GM20431 (cell line): ENCODE results near the gene CASKIN2.

ENCODE experiments used
- in situ Hi-C: fragments of 300-500 bp; cut with MseI, MboI; formaldehyde crosslinking; loops from one replicate; pipeline ENCODE4 v1.15.0; 2020; ENCODE audit warnings: low sequenced_read_pairs; ENCODE audit not compliant: unreplicated experiment

The CASKIN2 gene, protein sequence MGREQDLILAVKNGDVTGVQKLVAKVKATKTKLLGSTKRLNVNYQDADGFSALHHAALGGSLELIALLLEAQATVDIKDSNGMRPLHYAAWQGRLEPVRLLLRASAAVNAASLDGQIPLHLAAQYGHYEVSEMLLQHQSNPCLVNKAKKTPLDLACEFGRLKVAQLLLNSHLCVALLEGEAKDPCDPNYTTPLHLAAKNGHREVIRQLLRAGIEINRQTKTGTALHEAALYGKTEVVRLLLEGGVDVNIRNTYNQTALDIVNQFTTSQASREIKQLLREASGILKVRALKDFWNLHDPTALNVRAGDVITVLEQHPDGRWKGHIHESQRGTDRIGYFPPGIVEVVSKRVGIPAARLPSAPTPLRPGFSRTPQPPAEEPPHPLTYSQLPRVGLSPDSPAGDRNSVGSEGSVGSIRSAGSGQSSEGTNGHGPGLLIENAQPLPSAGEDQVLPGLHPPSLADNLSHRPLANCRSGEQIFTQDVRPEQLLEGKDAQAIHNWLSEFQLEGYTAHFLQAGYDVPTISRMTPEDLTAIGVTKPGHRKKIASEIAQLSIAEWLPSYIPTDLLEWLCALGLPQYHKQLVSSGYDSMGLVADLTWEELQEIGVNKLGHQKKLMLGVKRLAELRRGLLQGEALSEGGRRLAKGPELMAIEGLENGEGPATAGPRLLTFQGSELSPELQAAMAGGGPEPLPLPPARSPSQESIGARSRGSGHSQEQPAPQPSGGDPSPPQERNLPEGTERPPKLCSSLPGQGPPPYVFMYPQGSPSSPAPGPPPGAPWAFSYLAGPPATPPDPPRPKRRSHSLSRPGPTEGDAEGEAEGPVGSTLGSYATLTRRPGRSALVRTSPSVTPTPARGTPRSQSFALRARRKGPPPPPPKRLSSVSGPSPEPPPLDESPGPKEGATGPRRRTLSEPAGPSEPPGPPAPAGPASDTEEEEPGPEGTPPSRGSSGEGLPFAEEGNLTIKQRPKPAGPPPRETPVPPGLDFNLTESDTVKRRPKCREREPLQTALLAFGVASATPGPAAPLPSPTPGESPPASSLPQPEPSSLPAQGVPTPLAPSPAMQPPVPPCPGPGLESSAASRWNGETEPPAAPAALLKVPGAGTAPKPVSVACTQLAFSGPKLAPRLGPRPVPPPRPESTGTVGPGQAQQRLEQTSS (N-terminal part only)

DNA sequence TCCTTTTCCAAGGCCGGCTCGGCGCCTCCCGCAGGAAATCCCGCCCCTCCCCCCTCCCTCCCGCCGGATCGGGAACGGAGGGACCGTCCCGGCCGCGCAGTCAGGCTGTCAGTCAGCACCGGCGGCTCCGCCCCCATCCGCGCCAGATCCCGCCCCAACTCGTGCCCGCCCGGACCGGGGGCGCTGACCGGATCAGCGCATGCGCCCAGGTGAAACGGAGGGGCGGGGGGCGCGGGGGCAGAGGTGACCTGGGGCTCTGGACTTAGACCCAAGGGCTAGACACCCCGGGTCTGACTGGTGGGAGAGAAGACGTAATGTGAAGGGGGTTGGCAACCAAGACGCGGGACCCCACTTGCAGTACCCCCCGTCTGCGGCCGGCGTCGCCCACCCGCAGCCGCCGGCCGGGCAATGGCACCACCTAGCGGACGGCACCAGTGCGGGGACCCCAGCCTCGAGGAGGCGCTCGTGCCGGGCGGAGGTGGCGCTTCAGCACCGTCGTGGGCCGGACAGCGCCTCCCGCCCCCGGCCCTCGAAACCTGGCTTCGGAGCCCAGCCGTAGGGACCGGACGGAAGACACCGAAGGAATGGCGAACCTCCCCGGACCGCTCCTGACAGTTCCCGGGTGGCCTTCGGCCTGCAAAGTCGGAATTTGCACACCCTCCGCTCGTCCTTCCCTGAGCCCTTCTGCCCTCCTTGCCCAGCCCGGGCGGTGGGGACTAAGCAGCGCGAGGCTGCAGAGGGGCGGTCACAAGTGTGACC is at the start of gene CASKIN2:
Gene CASKIN2 (minus strand): TSS at position 42 of the 759 bp plus-strand sequence. CDS start 1,733 bp downstream, outside the sequence.
- in situ Hi-C loops = loop anchor here (25.0 kb wide), 1 partner anchor 103 kb away; the partner anchor contains the start of gene GRB2

DNA sequence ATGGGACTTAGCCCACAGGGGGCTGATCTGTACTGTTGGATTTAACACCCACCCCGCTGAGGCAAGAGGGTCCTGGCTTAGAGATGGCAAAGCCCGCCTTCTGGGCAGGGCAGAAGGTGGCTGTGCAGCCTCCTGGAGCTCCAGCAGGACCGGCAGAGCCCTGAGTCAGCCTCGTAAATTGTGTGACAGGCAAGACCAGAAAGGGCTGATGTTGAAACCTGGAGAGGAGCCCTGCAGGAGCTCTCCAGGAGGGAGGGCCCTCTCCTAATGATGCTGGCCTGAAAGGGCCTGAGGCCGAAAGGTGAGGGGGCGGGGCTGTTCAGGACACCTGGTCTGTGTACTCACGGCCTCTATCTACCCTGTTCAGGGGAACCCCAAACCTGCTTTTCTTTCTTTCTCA is 49.7 kb upstream of the CASKIN2 start:
- in situ Hi-C loops = no loop called here

DNA sequence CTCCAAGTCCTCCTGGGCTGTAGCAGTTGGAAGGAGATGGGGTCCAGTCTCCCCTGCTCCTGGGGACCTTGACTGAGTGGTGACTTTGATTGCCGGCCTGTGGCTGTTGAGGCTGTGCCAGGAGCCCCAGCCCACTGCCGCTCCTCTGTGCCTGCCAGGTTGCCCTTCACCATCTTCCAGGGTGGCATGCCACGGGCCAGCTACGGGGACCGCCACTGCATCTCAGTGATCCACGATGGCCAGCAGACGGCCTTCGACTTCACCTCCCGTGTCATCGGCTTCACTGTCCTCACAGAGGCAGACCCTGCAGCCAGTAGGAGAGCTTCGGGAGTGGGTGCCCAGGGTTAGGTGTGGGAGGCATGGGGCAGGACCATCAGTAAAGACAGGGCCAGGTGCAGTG is 48.9 kb upstream of the CASKIN2 start:
- in situ Hi-C loops = no loop called here

DNA sequence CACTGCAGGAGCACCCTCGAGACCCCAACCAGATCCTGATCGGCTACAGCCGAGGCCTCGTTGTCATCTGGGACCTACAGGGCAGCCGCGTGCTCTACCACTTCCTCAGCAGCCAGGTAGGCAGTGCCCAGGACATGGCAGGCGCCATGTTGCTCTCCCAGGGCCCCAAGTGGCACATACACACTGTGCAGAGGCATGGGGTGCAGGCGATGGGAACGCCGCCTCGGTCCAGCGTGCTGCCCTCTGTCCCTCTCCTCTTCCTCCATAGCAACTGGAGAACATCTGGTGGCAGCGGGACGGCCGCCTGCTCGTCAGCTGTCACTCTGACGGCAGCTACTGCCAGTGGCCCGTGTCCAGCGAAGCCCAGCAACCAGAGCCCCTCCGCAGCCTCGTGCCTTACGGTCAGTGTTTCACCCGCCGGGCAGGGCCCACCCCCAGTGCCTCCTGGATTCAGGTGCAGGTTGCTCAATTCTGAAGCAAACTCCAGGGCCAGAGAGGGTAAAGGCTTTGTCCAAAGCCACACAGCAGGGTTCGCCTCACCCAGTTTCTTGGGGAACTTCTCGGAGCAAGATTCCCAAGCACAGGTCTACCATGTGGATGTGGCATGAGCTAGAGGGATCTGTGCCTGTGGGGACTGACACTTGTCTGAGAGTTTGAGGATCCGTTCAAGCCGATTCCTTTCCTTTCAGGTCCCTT is 47.9 kb upstream of the CASKIN2 start:
- in situ Hi-C loops = no loop called here

GRCh38 chr17:75561927-75562603 is 46.7 kb upstream of the CASKIN2 start:
- in situ Hi-C loops = no loop called here

GRCh38 chr17:75559958-75560533 is 44.7 kb upstream of the CASKIN2 start:
- in situ Hi-C loops = no loop called here

DNA sequence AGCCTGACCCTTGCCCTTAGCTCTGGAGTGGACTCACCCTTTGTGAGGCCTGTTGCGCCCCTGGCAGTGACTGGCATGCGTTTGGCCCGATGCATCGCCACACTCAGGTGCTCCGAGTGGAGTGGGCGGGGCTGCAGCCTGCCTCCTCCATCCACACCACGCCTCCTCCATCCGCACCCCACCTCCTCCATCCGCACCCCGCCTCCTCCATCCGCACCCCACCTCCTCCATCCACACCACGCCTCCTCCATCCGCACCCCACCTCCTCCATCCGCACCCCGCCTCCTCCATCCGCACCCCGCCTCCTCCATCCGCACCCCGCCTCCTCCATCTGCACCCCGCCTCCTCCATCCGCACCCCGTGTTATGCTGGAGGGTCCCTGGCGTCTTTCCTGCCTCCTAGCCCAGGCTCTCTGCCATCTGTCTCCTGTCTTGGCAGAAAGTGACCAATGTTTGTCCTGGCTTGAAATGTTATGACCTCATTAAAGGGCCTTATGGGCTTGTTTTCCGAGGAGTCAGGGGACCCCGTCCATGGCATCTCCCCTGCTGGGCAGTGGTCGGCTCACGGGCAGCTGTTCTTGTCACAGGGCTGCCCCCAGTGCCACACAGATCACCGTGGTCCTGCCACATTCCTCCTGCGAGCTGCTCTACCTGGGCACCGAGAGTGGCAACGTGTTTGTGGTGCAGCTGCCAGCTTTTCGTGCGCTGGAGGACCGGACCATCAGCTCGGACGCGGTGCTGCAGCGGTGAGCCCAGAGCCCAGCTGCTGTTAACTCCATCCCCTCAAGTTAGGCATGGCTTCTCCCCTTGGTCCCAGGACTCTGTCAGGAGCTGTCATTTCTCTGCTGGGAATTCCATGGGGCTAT is 43.6 kb upstream of the CASKIN2 start:
- in situ Hi-C loops = no loop called here

- in situ Hi-C loops = no loop called here
Measured at GRCh38 chr17:75557852-75558665, 42.7 kb upstream of the CASKIN2 start.

- in situ Hi-C loops = no loop called here
Measured at GRCh38 chr17:75557075-75557851, 41.9 kb upstream of the CASKIN2 start.

DNA sequence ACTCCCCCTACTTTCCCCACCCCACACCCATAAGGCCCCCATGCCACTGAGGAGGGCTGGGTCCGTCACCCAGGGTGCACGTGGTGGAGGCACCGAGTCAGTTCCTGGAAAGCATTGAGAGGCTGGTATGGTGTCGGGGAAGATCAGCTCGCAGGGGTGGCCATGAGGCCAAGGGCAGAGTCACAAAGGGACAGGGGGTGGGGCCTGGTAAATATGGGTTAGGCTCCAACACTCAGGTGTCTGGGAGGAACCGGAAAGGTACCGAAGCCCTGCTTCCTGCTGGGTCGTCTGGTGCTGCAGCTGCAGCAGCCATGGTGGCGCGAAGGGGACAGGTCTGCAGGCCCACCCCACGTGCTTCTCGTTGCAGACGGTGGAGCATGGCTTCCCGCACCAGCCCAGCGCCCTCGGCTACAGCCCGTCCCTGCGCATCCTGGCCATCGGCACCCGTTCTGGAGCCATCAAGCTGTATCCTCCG is 40.4 kb upstream of the CASKIN2 start:
- in situ Hi-C loops = no loop called here

GRCh38 chr17:75553295-75554110 is 38.2 kb upstream of the CASKIN2 start:
- in situ Hi-C loops = no loop called here

GRCh38 chr17:75552425-75553294 is 37.3 kb upstream of the CASKIN2 start:
- in situ Hi-C loops = no loop called here

DNA sequence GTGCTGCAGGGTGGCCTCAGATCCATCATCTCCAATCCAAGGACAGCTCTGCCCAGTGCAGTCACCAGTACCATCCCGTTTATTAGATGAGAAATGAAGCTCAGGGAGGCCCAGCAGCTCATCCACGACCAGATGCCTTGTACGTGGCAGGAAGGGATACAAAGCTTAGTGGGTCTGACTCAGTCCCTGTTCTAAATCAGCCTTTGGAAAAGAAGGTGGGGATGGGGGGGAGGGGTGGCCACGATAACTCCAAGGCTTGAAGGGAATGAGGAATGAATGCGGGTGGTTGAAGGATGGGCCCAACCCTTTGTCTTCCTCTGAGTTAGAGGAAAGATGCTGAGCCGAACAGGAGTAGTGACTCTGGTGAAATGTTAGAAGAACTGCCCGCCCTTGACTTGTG is 35.9 kb upstream of the CASKIN2 start:
- in situ Hi-C loops = no loop called here

DNA sequence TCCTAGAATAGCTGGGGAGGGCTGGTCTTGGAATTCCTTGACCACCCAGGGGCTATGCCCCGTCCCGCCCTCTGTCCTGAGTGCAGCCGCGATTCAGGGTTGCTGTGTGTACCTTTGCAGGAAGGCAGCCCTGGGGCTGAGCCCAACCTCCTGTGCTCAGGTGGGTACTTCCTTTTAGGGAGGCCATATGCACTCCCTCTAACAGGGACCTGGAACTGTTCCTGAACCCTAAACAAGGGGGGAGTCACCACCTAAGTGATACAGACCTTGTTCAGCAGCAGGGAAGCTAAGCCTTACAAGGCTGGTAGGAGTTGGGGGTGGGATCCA is 34.8 kb upstream of the CASKIN2 start:
- in situ Hi-C loops = no loop called here
